ENCODE measurements around the gene KLF6. TPM values are rescaled to one million over a fixed set of nuclear protein-coding genes. Genes with fewer than 3 reads are reported as not detected.

KLF6 gene
- total RNA-seq, 3 donors from 2014 or later (not counting 1 experiment from before 2014, with no cell fraction given), result 1,044 to 1,768 (median 1,056) TPM

GRCh38 chr10:3747984-3748383 is 37.0 kb downstream of the KLF6 start:
- WGBS (ENCODE audit: insufficient coverage), result 96% methylated on average over 4 of the region's 6 CpGs
- no peaks in the 10 kb centered on the region for H3K36me3 ChIP-seq (ENCODE audit: control insufficient read depth, insufficient read depth, low read length)

GRCh38 chr10:3747248-3747960 is 37.6 kb downstream of the KLF6 start:
- 93% methylated on average over 27 of the region's 27 CpGs for WGBS (ENCODE audit: insufficient coverage)
- Histone ChIP-seq H3K27me3 (ENCODE audit: control insufficient read depth, insufficient read depth, low read length) (no peaks in the 10 kb centered on the region), H3K9me3 (ENCODE audit: control insufficient read depth, insufficient read depth, low read length) (no peaks in the 10 kb centered on the region), H3K27ac (ENCODE audit: low read length) (no peak overlapping the region), H3K4me3 (ENCODE audit: low read length) (no peak overlapping the region), H3K36me3 (ENCODE audit: control insufficient read depth, insufficient read depth, low read length) (no peaks in the 10 kb centered on the region), H3K4me1 (ENCODE audit: control insufficient read depth, insufficient read depth, low read length) (peaks cover 8% of the 10 kb centered on the region)
- H3K9me3 Mint-ChIP-seq, result no peaks in the 10 kb centered on the region
- no peaks in the 10 kb centered on the region for H3K4me1 Mint-ChIP-seq
- no peak for TF ChIP-seq CTCF (IDR thresholded peaks at IDR 0.05)
- ATAC-seq, result no peak
- H3K27me3 Mint-ChIP-seq (ENCODE audit: low read depth in 2 of 2), result peaks cover 6 to 12% of the 10 kb centered on the region in 2 donors
- no peak overlapping the region for H3K27ac Mint-ChIP-seq
- H3K4me3 Mint-ChIP-seq, result no peak overlapping the region
- no peaks in the 10 kb centered on the region for H3K36me3 Mint-ChIP-seq
- no peak for DNase-seq
- intact Hi-C loops (cut with micrococcal nuclease), result no loop called here

More at GRCh38 chr10:3747984-3748383, 37.0 kb downstream of the KLF6 start:
- Mint-ChIP-seq H3K4me1 (no peaks in the 10 kb centered on the region), H3K9me3 (no peaks in the 10 kb centered on the region), H3K27me3 (ENCODE audit: low read depth in 2 of 2) (peaks cover 6 to 12% of the 10 kb centered on the region in 2 donors), H3K4me3 (no peak overlapping the region), H3K27ac (no peak overlapping the region), H3K36me3 (no peaks in the 10 kb centered on the region)
- no peaks in the 10 kb centered on the region for H3K27me3 ChIP-seq (ENCODE audit: control insufficient read depth, insufficient read depth, low read length)
- no peak overlapping the region for H3K4me3 ChIP-seq (ENCODE audit: low read length)
- no peaks in the 10 kb centered on the region for H3K9me3 ChIP-seq (ENCODE audit: control insufficient read depth, insufficient read depth, low read length)
- peaks cover 8% of the 10 kb centered on the region for H3K4me1 ChIP-seq (ENCODE audit: control insufficient read depth, insufficient read depth, low read length)
- intact Hi-C loops (cut with micrococcal nuclease), result no loop called here
- H3K27ac ChIP-seq (ENCODE audit: low read length), result no peak overlapping the region
- ATAC-seq (no peak), DNase-seq (no peak)
- no peak for TF ChIP-seq CTCF (IDR thresholded peaks at IDR 0.05)

GRCh38 chr10:3746634-3747033 is 38.4 kb downstream of the KLF6 start:
- no peak for TF ChIP-seq CTCF (IDR thresholded peaks at IDR 0.05)
- WGBS (ENCODE audit: insufficient coverage), result 94% methylated on average over 7 of the region's 7 CpGs
- no peaks in the 10 kb centered on the region for H3K9me3 Mint-ChIP-seq

GRCh38 chr10:3745521-3745920 is 39.5 kb downstream of the KLF6 start:
- Histone ChIP-seq H3K4me1 (ENCODE audit: control insufficient read depth, insufficient read depth, low read length) (peaks cover 12% of the 10 kb centered on the region), H3K4me3 (ENCODE audit: low read length) (no peak overlapping the region), H3K36me3 (ENCODE audit: control insufficient read depth, insufficient read depth, low read length) (no peaks in the 10 kb centered on the region), H3K27me3 (ENCODE audit: control insufficient read depth, insufficient read depth, low read length) (no peaks in the 10 kb centered on the region), H3K9me3 (ENCODE audit: control insufficient read depth, insufficient read depth, low read length) (no peaks in the 10 kb centered on the region), H3K27ac (ENCODE audit: low read length) (no peak overlapping the region)
- Mint-ChIP-seq H3K4me1 (peaks cover 0 to under 1% of the 10 kb centered on the region in 2 donors), H3K36me3 (no peaks in the 10 kb centered on the region), H3K9me3 (no peaks in the 10 kb centered on the region), H3K27ac (no peak overlapping the region), H3K4me3 (no peak overlapping the region), H3K27me3 (ENCODE audit: low read depth in 2 of 2) (peaks cover 6 to 12% of the 10 kb centered on the region in 2 donors)
- no peak for TF ChIP-seq CTCF (IDR thresholded peaks at IDR 0.05)
- WGBS (ENCODE audit: insufficient coverage), result 84% methylated on average over 4 of the region's 4 CpGs
- intact Hi-C loops (cut with micrococcal nuclease), result no loop called here
- DNase-seq (no peak), ATAC-seq (no peak)

More at GRCh38 chr10:3746634-3747033, 38.4 kb downstream of the KLF6 start:
- H3K27ac ChIP-seq (ENCODE audit: low read length), result no peak overlapping the region
- H3K27me3 Mint-ChIP-seq (ENCODE audit: low read depth in 2 of 2), result peaks cover 6 to 12% of the 10 kb centered on the region in 2 donors
- ATAC-seq (no peak), DNase-seq (no peak)
- H3K27me3 ChIP-seq (ENCODE audit: control insufficient read depth, insufficient read depth, low read length), result no peaks in the 10 kb centered on the region
- H3K36me3 ChIP-seq (ENCODE audit: control insufficient read depth, insufficient read depth, low read length), result no peaks in the 10 kb centered on the region
- no peaks in the 10 kb centered on the region for H3K36me3 Mint-ChIP-seq
- H3K4me1 ChIP-seq (ENCODE audit: control insufficient read depth, insufficient read depth, low read length), result peaks cover 9% of the 10 kb centered on the region
- H3K4me3 ChIP-seq (ENCODE audit: low read length), result no peak overlapping the region
- no peak overlapping the region for H3K4me3 Mint-ChIP-seq
- intact Hi-C loops (cut with micrococcal nuclease), result no loop called here
- H3K9me3 ChIP-seq (ENCODE audit: control insufficient read depth, insufficient read depth, low read length), result no peaks in the 10 kb centered on the region
- H3K27ac Mint-ChIP-seq, result no peak overlapping the region
- H3K4me1 Mint-ChIP-seq, result no peaks in the 10 kb centered on the region

Data from natural killer cell (primary cell).